Gastrocnemius medialis (tissue), 4 donors: ENCODE data around the gene EIF1AX. TPM values are rescaled to one million over a fixed set of nuclear protein-coding genes. Genes with fewer than 3 reads are reported as not detected.

ENCODE experiments used
- ATAC-seq, 2 donors: fragments of 150-250 bp; one replicate each; pipeline ENCODE4 v1.9.1; 2016
- DNase-seq, 2 donors: peaks; one replicate each; pipeline ENCODE4 v3.0.0-alpha.2; 2019
- H3K27ac ChIP-seq, 4 donors: fragments of 200-600 bp; sonication (generic); 1 replicate in 1 of 4; 2 replicates in 3 of 4; pipeline ENCODE4 v1.5.1; 2016 to 2018; ENCODE audit warnings: mild to moderate bottlenecking in 2 of 4, moderate library complexity in 1 of 4
- H3K27me3 ChIP-seq, 3 donors: fragments of 200-600 bp; sonication (generic) in 2 of 3; 1 replicate in 1 of 3; 2 replicates in 2 of 3; pipeline versions ENCODE4 v1.5.1 to v1.6.0; 2016 to 2019; ENCODE audit warnings: mild to moderate bottlenecking in 1 of 3, moderate library complexity in 1 of 3
- H3K36me3 ChIP-seq, 2 donors: fragments of 200-600 bp; sonication (generic) in 1 of 2; one replicate each; pipeline ENCODE4 v1.5.1; 2017 to 2018
- H3K4me1 ChIP-seq, 2 donors: fragments of 200-600 bp; sonication (generic) in 1 of 2; one replicate each; pipeline ENCODE4 v1.5.1; 2016 to 2017; ENCODE audit warnings: mild to moderate bottlenecking in 2 of 2
- H3K4me3 ChIP-seq, 4 donors: fragments of 200-600 bp; sonication (generic) in 3 of 4; 1 replicate in 1 of 4; 2 replicates in 3 of 4; pipeline ENCODE4 v1.5.1; 2016 to 2019; ENCODE audit warnings: mild to moderate bottlenecking in 2 of 4
- H3K9me3 ChIP-seq, 3 donors: fragments of 200-600 bp; sonication (generic) in 2 of 3; 1 replicate in 1 of 3; 2 replicates in 2 of 3; pipeline ENCODE4 v1.5.1; 2016 to 2019
- POLR2A ChIP-seq, 2 donors: fragments of 450-650 bp; IDR thresholded peaks; one replicate each; pipeline ENCODE4 v1.6.1; 2017; ENCODE audit warnings: antibody characterized with exemption in 2 of 2, mild to moderate bottlenecking in 2 of 2, moderate library complexity in 2 of 2
- in situ Hi-C, 4 donors: fragments of 200-750 bp; cut with MboI; loops; one replicate each; pipeline versions ENCODE4 v1.15.0 to v1.8.0; 2017; ENCODE audit warnings: low sequenced_read_pairs in 4 of 4
- intact Hi-C: fragments of 100-400 bp; cut with DNase I; formaldehyde crosslinking; loops from one replicate; pipeline ENCODE4 v1.15.1; 2023; ENCODE audit warnings: low total_unique reads
- total RNA-seq, 4 donors: library from RNA; depleted of rRNA; stranded (reverse); fragments of >200 nt; gene quantifications; one replicate each; pipeline versions ENCODE4 v1.1.0 to v1.2.3, GENCODE V29; 2016
- TF ChIP-seq, protein P1 (sequence below), 5 experiments: fragments of 450-650 bp in 3 of 5; fragments of 200-600 bp in 2 of 5; sonication (generic) in 2 of 5; IDR thresholded peaks in 4 of 5; conservative IDR thresholded peaks in 1 of 5; 1 replicate in 4 of 5; 2 replicates in 1 of 5; pipeline ENCODE4 v1.5.1; 2016 to 2019; ENCODE audit warnings: antibody characterized with exemption in 5 of 5, mild to moderate bottlenecking in 3 of 5, moderate library complexity in 3 of 5

Gene EIF1AX
- total RNA-seq, 4 donors from 2014 or later, result 61.0 to 124 (median 88.9) TPM

DNA sequence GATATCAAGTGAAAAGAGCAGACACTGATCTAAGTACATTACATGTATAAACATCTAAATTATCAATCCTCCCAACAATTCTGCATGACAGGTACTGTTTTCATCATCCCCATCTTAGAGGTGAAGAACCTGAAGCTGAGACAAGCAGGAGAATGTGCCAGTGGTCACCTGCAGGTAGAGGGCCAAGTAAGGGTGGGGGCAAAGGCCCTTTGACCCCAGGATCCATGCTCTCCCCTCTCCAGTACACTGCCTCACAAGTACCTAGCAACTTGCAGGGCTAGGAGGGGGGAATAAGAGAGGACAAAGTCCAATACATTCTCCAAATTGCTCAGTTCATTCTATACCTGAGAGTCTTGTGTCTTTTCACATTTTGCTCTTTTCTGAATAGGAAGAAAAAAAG is 16.7 kb downstream of the EIF1AX start:
- Histone ChIP-seq H3K4me1 (no peaks in the 10 kb centered on the region), H3K9me3 (no peaks in the 10 kb centered on the region), H3K36me3 (peaks cover 0 to 36% of the 10 kb centered on the region in 2 donors), H3K4me3 (no peak overlapping the region), H3K27ac (no peak overlapping the region), H3K27me3 (no peaks in the 10 kb centered on the region)
- TF ChIP-seq POLR2A (IDR thresholded peaks at IDR 0.05), result no peak
- TF ChIP-seq, protein P1, sequence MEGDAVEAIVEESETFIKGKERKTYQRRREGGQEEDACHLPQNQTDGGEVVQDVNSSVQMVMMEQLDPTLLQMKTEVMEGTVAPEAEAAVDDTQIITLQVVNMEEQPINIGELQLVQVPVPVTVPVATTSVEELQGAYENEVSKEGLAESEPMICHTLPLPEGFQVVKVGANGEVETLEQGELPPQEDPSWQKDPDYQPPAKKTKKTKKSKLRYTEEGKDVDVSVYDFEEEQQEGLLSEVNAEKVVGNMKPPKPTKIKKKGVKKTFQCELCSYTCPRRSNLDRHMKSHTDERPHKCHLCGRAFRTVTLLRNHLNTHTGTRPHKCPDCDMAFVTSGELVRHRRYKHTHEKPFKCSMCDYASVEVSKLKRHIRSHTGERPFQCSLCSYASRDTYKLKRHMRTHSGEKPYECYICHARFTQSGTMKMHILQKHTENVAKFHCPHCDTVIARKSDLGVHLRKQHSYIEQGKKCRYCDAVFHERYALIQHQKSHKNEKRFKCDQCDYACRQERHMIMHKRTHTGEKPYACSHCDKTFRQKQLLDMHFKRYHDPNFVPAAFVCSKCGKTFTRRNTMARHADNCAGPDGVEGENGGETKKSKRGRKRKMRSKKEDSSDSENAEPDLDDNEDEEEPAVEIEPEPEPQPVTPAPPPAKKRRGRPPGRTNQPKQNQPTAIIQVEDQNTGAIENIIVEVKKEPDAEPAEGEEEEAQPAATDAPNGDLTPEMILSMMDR (IDR thresholded peaks at IDR 0.05 in 4 of 5, conservative IDR thresholded peaks at IDR 0.05 in 1 of 5), result no peak
- no peak for DNase-seq
- intact Hi-C loops (loop anchor here (10.0 kb wide), 1 partner anchor 220 kb away; no protein-coding TSS in a partner anchor), in situ Hi-C loops (loop anchor here in 2 of 4 donors (10.0 kb wide), 1 partner anchor 220 kb away; no protein-coding TSS in a partner anchor)
- ATAC-seq, result no peak

DNA sequence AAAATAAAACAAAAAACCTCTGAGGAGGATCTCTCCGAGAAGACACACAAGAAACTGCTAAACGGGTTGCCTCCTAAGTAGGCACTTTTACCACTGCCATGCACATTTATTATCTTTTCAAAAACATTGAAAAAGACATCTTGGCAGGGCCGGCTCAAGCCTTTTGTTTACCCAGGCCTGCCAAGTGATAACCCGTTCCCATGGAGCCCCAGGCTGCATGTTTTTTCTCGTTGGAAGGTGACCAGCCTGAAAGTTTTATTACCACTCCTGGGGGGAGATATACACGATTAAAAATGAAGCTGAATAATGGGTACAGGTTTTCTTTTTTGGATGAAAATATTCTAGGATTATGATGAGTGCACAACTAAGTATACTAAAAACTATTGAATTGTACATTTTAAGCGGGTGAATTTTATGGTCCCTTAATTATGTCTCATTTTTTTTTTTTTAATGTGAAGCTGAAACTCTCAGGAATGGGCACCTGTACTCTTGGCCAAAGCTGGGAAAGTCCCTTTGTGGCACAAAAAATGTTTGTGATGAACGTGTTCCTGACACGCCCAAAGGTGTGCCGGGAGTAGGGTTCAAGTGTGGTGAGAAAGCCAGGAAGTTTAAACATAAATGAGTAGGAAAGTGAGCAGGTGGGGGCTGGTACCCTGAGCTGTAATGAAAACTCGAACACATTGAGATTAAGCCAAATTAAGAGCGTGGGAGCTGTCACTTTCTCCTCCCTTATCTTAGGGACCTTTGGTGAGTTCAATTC is 23.4 kb downstream of the EIF1AX start:
- DNase-seq (no peak), ATAC-seq (no peak)
- Histone ChIP-seq H3K27me3 (peaks cover 0 to 12% (median 9%) of the 10 kb centered on the region in 3 donors), H3K9me3 (no peaks in the 10 kb centered on the region), H3K36me3 (no peaks in the 10 kb centered on the region), H3K4me3 (no peak overlapping the region), H3K27ac (no peak overlapping the region), H3K4me1 (peaks cover 0 to 4% of the 10 kb centered on the region in 2 donors)
- TF ChIP-seq, protein P1 (IDR thresholded peaks at IDR 0.05 in 4 of 5, conservative IDR thresholded peaks at IDR 0.05 in 1 of 5), result no peak
- TF ChIP-seq POLR2A (IDR thresholded peaks at IDR 0.05), result no peak
- intact Hi-C loops (no loop called here), in situ Hi-C loops (no loop called here)

GRCh38 chrX:20116577-20117240 is 24.9 kb downstream of the EIF1AX start, which contains the start of gene MAP7D2:
TSS of gene MAP7D2 (minus strand) at chrX:20116907. CDS start at chrX:20116879, 28 bp downstream.
- DNase-seq, result no peak
- H3K27ac ChIP-seq, result no peak within 1 kb of the TSS
- peaks cover 0 to 12% (median 9%) of the 10 kb centered on the region in 3 donors for H3K27me3 ChIP-seq
- in situ Hi-C loops (no loop called here), intact Hi-C loops (no loop called here)
- peaks cover 0 to 4% of the 10 kb centered on the region in 2 donors for H3K4me1 ChIP-seq
- no peaks in the 10 kb centered on the region for H3K9me3 ChIP-seq
- ATAC-seq, result no peak
- TF ChIP-seq, protein P1 (IDR thresholded peaks at IDR 0.05 in 4 of 5, conservative IDR thresholded peaks at IDR 0.05 in 1 of 5), result no peak
- no peak for TF ChIP-seq POLR2A (IDR thresholded peaks at IDR 0.05)
- no peaks in the 10 kb centered on the region for H3K36me3 ChIP-seq
- H3K4me3 ChIP-seq, result peak within 1 kb of the TSS in 3 of 4 donors; percentile 18 to 36 (median 31)

DNA sequence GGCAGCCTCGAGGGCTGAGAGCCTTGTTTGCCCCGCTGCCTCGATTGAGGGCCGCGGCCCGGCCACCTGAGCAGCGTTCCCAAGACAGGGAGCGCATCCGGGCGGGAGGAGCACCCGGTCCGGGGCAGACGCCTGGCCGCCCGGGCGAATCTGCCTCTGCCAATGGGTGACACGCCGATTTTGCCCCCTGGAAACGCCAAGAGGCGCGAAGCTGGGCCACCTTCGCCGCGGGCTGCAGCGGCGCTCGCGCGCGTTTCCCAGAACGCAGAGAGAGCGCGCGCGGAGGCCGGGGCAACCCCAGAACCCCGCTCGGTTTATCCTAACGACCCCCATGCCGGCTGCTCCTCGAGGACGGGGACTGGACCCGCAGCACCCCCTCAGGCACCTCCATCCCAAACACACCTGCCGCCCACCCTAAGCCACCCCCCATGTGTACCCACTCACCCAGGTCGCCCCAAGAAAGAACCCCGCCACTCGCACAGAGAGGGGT is 25.5 kb downstream of the EIF1AX start:
- intact Hi-C loops (no loop called here), in situ Hi-C loops (no loop called here)
- H3K36me3 ChIP-seq, result no peaks in the 10 kb centered on the region
- peaks cover 0 to 12% (median 9%) of the 10 kb centered on the region in 3 donors for H3K27me3 ChIP-seq
- no peak overlapping the region for H3K27ac ChIP-seq
- H3K4me1 ChIP-seq, result peaks cover 0 to 4% of the 10 kb centered on the region in 2 donors
- DNase-seq (no peak), ATAC-seq (no peak)
- H3K9me3 ChIP-seq, result no peaks in the 10 kb centered on the region
- peak overlapping the region in 3 of 4 donors; percentile 18 to 36 (median 31) for H3K4me3 ChIP-seq
- TF ChIP-seq POLR2A (IDR thresholded peaks at IDR 0.05), result no peak
- TF ChIP-seq, protein P1 (IDR thresholded peaks at IDR 0.05 in 4 of 5, conservative IDR thresholded peaks at IDR 0.05 in 1 of 5), result no peak
